IMR-90 (cell line): ENCODE measurements around the gene NPB. TPM values are rescaled to one million over a fixed set of nuclear protein-coding genes. Genes with fewer than 3 reads are reported as not detected.

Experiments used
- ATAC-seq: fragments of 200-7000 bp; cut with Tn5 transposase; 2 replicates; pipeline ENCODE4 v1.9.1; 2020; ENCODE audit warnings: low read depth, mild to moderate bottlenecking, moderate library complexity
- BruUV-seq: library from RNA; stranded (reverse); fragments of 400-500 nt; replicated peaks from 2 replicates; lab custom pipeline; 2021; lab: Mats Ljungman, UMichigan
- CTCF ChIA-PET: fragments of 300-600 bp; formaldehyde crosslinking; extraction: SDS; loops from one replicate; lab custom pipeline; 2021; ENCODE audit warnings: antibody characterized with exemption; lab: Yijun Ruan, JAX
- POLR2A ChIA-PET: fragments of 300-600 bp; sonication (Branson Sonifier 250); formaldehyde crosslinking; loops from one replicate; lab custom pipeline; 2022; ENCODE audit warnings: antibody characterized with exemption; ENCODE audit not compliant: unreplicated experiment; lab: Charles Lee
- DNase-seq: peaks from one replicate; pipeline ENCODE4 v3.0.0; 2013
- H2AFZ ChIP-seq: replicated peaks from 2 replicates; pipeline ENCODE3; 2013; ENCODE audit warnings: low read length, mild to moderate bottlenecking; ENCODE audit not compliant: poor library complexity
- H2AK5ac ChIP-seq: 2 replicates; pipeline ENCODE4 v1.6.1; 2013; ENCODE audit warnings: low read depth, low read length, inconsistent platforms
- H2AK9ac ChIP-seq: replicated peaks from 2 replicates; pipeline ENCODE3; 2013; ENCODE audit warnings: mild to moderate bottlenecking, low read depth, low read length, moderate library complexity; ENCODE audit not compliant: poor library complexity
- H2BK120ac ChIP-seq: 2 replicates; pipeline ENCODE4 v1.6.1; 2013; ENCODE audit warnings: low read depth, low read length, inconsistent platforms
- H2BK15ac ChIP-seq: 3 replicates; pipeline ENCODE4 v1.6.1; 2013; ENCODE audit warnings: low read depth, low read length, inconsistent platforms
- H2BK20ac ChIP-seq: 2 replicates; pipeline ENCODE4 v1.6.1; 2013; ENCODE audit warnings: low read depth, mild to moderate bottlenecking, inconsistent platforms, low read length, moderate library complexity
- H2BK5ac ChIP-seq: 2 replicates; pipeline ENCODE4 v1.6.1; 2013; ENCODE audit warnings: mild to moderate bottlenecking, low read depth, low read length, inconsistent platforms; ENCODE audit not compliant: poor library complexity, severe bottlenecking
- H3K14ac ChIP-seq: replicated peaks from 2 replicates; pipeline ENCODE4 v1.6.1; 2013; ENCODE audit warnings: low read depth, low read length, inconsistent platforms
- H3K18ac ChIP-seq: 2 replicates; pipeline ENCODE4 v1.6.1; 2013; ENCODE audit warnings: low read depth, low read length, control low read depth
- H3K23ac ChIP-seq: 2 replicates; pipeline ENCODE4 v1.6.1; 2013; ENCODE audit warnings: low read depth, low read length, inconsistent platforms
- H3K27ac ChIP-seq: 2 replicates; pipeline ENCODE4 v1.5.1; 2013; ENCODE audit warnings: mild to moderate bottlenecking, control low read depth, low read length; ENCODE audit not compliant: insufficient read depth
- H3K27me3 ChIP-seq: 2 replicates; pipeline ENCODE4 v1.6.1; 2013; ENCODE audit warnings: low read length; ENCODE audit not compliant: control insufficient read depth, insufficient read depth
- H3K36me3 ChIP-seq: 2 replicates; pipeline ENCODE4 v1.6.1; 2013; ENCODE audit warnings: low read length, mixed read lengths; ENCODE audit not compliant: control insufficient read depth, insufficient read depth
- H3K4ac ChIP-seq: 2 replicates; pipeline ENCODE4 v1.6.1; 2013; ENCODE audit warnings: low read depth, low read length, inconsistent platforms
- H3K4me1 ChIP-seq: 2 replicates; pipeline ENCODE4 v1.6.1; 2013; ENCODE audit warnings: low read length, mixed read lengths; ENCODE audit not compliant: control insufficient read depth, insufficient read depth
- H3K4me2 ChIP-seq: 2 replicates; pipeline ENCODE4 v1.6.1; 2013; ENCODE audit warnings: low read depth, mild to moderate bottlenecking, control low read depth, low read length, moderate library complexity
- H3K4me3 ChIP-seq: 2 replicates; pipeline ENCODE4 v1.5.1; 2013; ENCODE audit warnings: low read depth, mild to moderate bottlenecking, control low read depth, low read length, moderate library complexity; ENCODE audit not compliant: insufficient read depth
- H3K56ac ChIP-seq: 2 replicates; pipeline ENCODE4 v1.6.1; 2013; ENCODE audit warnings: low read length, inconsistent platforms; ENCODE audit not compliant: insufficient read depth; ENCODE audit errors: extremely low read depth
- H3K79me1 ChIP-seq, 2 experiments: 2 replicates each; pipeline ENCODE4 v1.6.1; 2013; ENCODE audit warnings: low read length in 2 of 2, inconsistent platforms in 1 of 2, low read depth in 1 of 2
- H3K9ac ChIP-seq: 2 replicates; pipeline ENCODE4 v1.6.1; 2013; ENCODE audit warnings: low read depth, low read length, control low read depth
- H3K9me1 ChIP-seq: 2 replicates; pipeline ENCODE4 v1.6.1; 2013; ENCODE audit warnings: low read length, inconsistent platforms; ENCODE audit not compliant: insufficient read depth
- H3K9me3 ChIP-seq: 2 replicates; pipeline ENCODE4 v1.6.1; 2013; ENCODE audit warnings: low read length; ENCODE audit not compliant: control insufficient read depth, insufficient read depth
- H4K20me1 ChIP-seq: 2 replicates; pipeline ENCODE4 v1.6.1; 2013; ENCODE audit warnings: low read length, inconsistent platforms; ENCODE audit not compliant: insufficient read depth
- H4K5ac ChIP-seq: 2 replicates; pipeline ENCODE4 v1.6.1; 2013; ENCODE audit warnings: mild to moderate bottlenecking, low read depth, low read length, control low read depth
- H4K8ac ChIP-seq, 2 experiments: 2 replicates each; pipeline ENCODE4 v1.6.1; 2013; ENCODE audit warnings: low read depth in 2 of 2, low read length in 2 of 2, control low read depth in 1 of 2, inconsistent platforms in 1 of 2
- H4K91ac ChIP-seq: 2 replicates; pipeline ENCODE4 v1.6.1; 2013; ENCODE audit warnings: low read depth, low read length, inconsistent platforms; ENCODE audit not compliant: insufficient read depth
- BHLHE40 ChIP-seq: fragments of 150-350 bp; IDR thresholded peaks from 2 replicates; pipeline ENCODE4 v1.6.1; 2016; ENCODE audit warnings: mild to moderate bottlenecking, low read depth, low read length
- CEBPB ChIP-seq: IDR thresholded peaks from 2 replicates; pipeline ENCODE4 v1.6.1; 2012; ENCODE audit warnings: low read depth, low read length, improper control_type of control experiment
- CHD1 ChIP-seq: IDR thresholded peaks from 2 replicates; pipeline ENCODE4 v1.6.1; 2012; ENCODE audit warnings: low read depth, low read length, improper control_type of control experiment
- CTCF ChIP-seq: conservative IDR thresholded peaks from 2 replicates; pipeline ENCODE4 v1.5.1; 2012; ENCODE audit warnings: mild to moderate bottlenecking, low read depth, low read length, improper control_type of control experiment
- FOS ChIP-seq: fragments of 150-350 bp; IDR thresholded peaks from 2 replicates; pipeline ENCODE4 v1.6.1; 2016; ENCODE audit warnings: low read depth, low read length
- MAFK ChIP-seq: IDR thresholded peaks from 2 replicates; pipeline ENCODE4 v1.6.1; 2012; ENCODE audit warnings: low read depth, low read length, improper control_type of control experiment
- MAZ ChIP-seq: IDR thresholded peaks from 2 replicates; pipeline ENCODE4 v1.6.1; 2012; ENCODE audit warnings: low read depth, mild to moderate bottlenecking, low read length, improper control_type of control experiment, moderate library complexity, borderline replicate concordance
- NFE2L2 ChIP-seq: fragments of 150-350 bp; IDR thresholded peaks from 2 replicates; pipeline ENCODE4 v1.6.1; 2016; ENCODE audit warnings: low read depth, mild to moderate bottlenecking, low read length
- RAD21 ChIP-seq: IDR thresholded peaks from 2 replicates; pipeline ENCODE4 v1.6.1; 2012; ENCODE audit warnings: low read length, improper control_type of control experiment
- RFX5 ChIP-seq: IDR thresholded peaks from 2 replicates; pipeline ENCODE4 v1.8.0; 2012; ENCODE audit warnings: low read depth, mild to moderate bottlenecking, low read length, moderate library complexity
- SMC3 ChIP-seq: fragments of 150-350 bp; IDR thresholded peaks from 2 replicates; pipeline ENCODE4 v1.6.1; 2016; ENCODE audit warnings: low read depth, mild to moderate bottlenecking, antibody characterized with exemption, low read length, moderate library complexity
- USF2 ChIP-seq: fragments of 150-350 bp; IDR thresholded peaks from 2 replicates; pipeline ENCODE4 v1.6.1; 2017; ENCODE audit warnings: mild to moderate bottlenecking, antibody characterized with exemption, low read length, low read depth
- WGBS, 2 experiments: methylation state at CpG; one replicate each; pipeline versions ENCODE4 v1.1.5 to v1.1.7; 2013; ENCODE audit warnings: missing lambda C conversion rate in 2 of 2; ENCODE audit not compliant: insufficient read length in 1 of 2; ENCODE audit errors: extremely low coverage in 2 of 2; 5-methylcytosine and 5-hydroxymethylcytosine counted together
- dilution Hi-C: fragments of 300-500 bp; cut with HindIII; formaldehyde crosslinking; loops from one replicate; pipeline ENCODE4 v1.14.3; 2018; ENCODE audit warnings: low sequenced_read_pairs; ENCODE audit not compliant: unreplicated experiment
- in situ Hi-C: fragments of 300-500 bp; cut with MboI; formaldehyde crosslinking; loops from 3 replicates; pipeline ENCODE4 v1.14.3; 2019; ENCODE audit warnings: low sequenced_read_pairs, inconsistent platforms, mixed read lengths
- intact Hi-C: fragments of 100-400 bp; cut with micrococcal nuclease; formaldehyde crosslinking; loops from 2 replicates; pipeline ENCODE4 v1.10.0; 2022
- polyA plus RNA-seq, 3 experiments: library from polyadenylated mRNA; depleted of rRNA; stranded (reverse); fragments of >200 nt; gene quantifications; 2 replicates each; pipeline ENCODE4 v1.2.3, GENCODE V29; 2012; ENCODE audit warnings: low replicate concordance in 1 of 3
- total RNA-seq: library from RNA; depleted of rRNA; stranded (reverse); fragments of >200 nt; gene quantifications from 2 replicates; pipeline ENCODE4 v1.2.3, GENCODE V29; 2012

NPB gene
- total and polyA plus RNA-seq, 2 of the 4 experiments (the other 2 are of a cell fraction): 0.51 TPM; not detected in 1

GRCh38 chr17:81903415-81903831 lies 1.4 kb downstream of the NPB start:
- intact Hi-C loops: no loop called here
- H3K4me2 ChIP-seq: no peak overlapping the region
- in situ Hi-C loops: no loop called here
- no peak for TF ChIP-seq CEBPB
- TF ChIP-seq CTCF: no peak
- TF ChIP-seq NFE2L2: no peak
- TF ChIP-seq MAFK: no peak
- TF ChIP-seq CHD1: no peak
- TF ChIP-seq MAZ: no peak
- TF ChIP-seq SMC3: no peak
- no peak for TF ChIP-seq USF2
- TF ChIP-seq FOS: no peak
- no peak for TF ChIP-seq RAD21
- TF ChIP-seq RFX5: no peak
- TF ChIP-seq BHLHE40: no peak
- dilution Hi-C loops: no loop called here
- ATAC-seq (no peak), DNase-seq (no peak)
- H3K9me1 ChIP-seq: 0 out of 2 replicates have a peak, but pooled peaks cover 9% of the 10 kb centered on the region
- no peak overlapping the region for H2AK9ac ChIP-seq
- no peaks in the 10 kb centered on the region for H3K9me3 ChIP-seq
- no peak overlapping the region for H2AFZ ChIP-seq
- peaks cover 20% of the 10 kb centered on the region for H4K20me1 ChIP-seq
- no peak overlapping the region for H4K5ac ChIP-seq
- no peak overlapping the region for H4K91ac ChIP-seq
- H3K18ac ChIP-seq: no peak overlapping the region
- no peak overlapping the region for H2BK15ac ChIP-seq
- no peak overlapping the region for H3K9ac ChIP-seq
- no TSS peak for BruUV-seq
- WGBS, 2 experiments: 100% methylated on average over 2 of the region's 10 CpGs; no CpG with 5 or more reads in 1 of the 2 experiments
- H3K27ac ChIP-seq: no peak overlapping the region
- no peaks in the 10 kb centered on the region for H3K27me3 ChIP-seq
- H4K8ac ChIP-seq: no peak overlapping the region
- no peak overlapping the region for H3K14ac ChIP-seq
- no peak overlapping the region for H2BK5ac ChIP-seq
- H3K79me1 ChIP-seq: peaks cover 0 to 26% of the 10 kb centered on the region in 2 experiments; a peak in 3 of 4 replicates
- no peak overlapping the region for H2BK20ac ChIP-seq
- H3K36me3 ChIP-seq: peaks cover 27% of the 10 kb centered on the region; the same call in 1 of the 2 replicates
- H3K4me3 ChIP-seq: no peak overlapping the region
- no peak overlapping the region for H2AK5ac ChIP-seq
- ChIA-PET CTCF (interaction anchor here (0.6 kb wide), 1 partner anchor 181 kb away, joined by 3 read pairs; no protein-coding TSS in a partner anchor), POLR2A (no interaction called here)
- H3K56ac ChIP-seq: no peak overlapping the region
- H3K23ac ChIP-seq: no peak overlapping the region
- no peak overlapping the region for H3K4ac ChIP-seq
- peaks cover 9% of the 10 kb centered on the region for H3K4me1 ChIP-seq
- no peak overlapping the region for H2BK120ac ChIP-seq
